ENCODE data around the gene C11orf42. TPM values are rescaled to one million over a fixed set of nuclear protein-coding genes. Genes with fewer than 3 reads are reported as not detected.
A peak's percentile ranks its signal among the peaks of the same experiment; 100 is the strongest.

C11orf42 gene
- total RNA-seq, 1 experiment from 2014 or later: not detected

DNA sequence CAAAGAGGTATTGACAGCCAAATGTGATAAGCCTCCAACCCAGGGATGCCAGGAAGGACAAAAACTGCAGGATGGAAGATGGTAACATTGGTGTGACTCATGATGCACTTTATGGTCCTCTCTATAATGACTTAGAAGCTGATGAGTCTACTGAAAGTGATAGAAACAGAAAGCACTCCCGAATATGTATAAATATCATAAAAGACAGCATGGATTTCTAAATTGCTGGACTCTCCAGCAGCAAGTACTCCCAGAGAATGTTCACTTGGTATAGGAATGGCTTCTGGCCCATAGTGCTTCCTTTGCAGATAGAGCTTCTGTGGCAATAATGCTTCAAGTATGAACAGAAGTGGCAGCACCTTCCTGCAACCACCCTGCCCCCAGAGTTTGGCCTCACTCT lies 35.1 kb upstream of the C11orf42 start, which contains the start of gene OR52B2:
Gene OR52B2, minus strand, starts transcription at position 101 of the 400 bp plus-strand sequence. Its CDS starts 0 bp downstream, at position 101.
- Histone ChIP-seq H3K9ac (ENCODE audit: extremely low read depth, insufficient read length, low read length) (no peak within 1 kb of the TSS), H3K18ac (ENCODE audit: insufficient read length, low read depth, low read length) (no peak within 1 kb of the TSS), H3K27me3 (ENCODE audit: insufficient read depth, low read length) (no peaks in the 10 kb centered on the region), H3K79me2 (ENCODE audit: insufficient read depth, low read length) (no peaks in the 10 kb centered on the region), H2BK12ac (ENCODE audit: insufficient read length, low read depth, low read length) (no peak within 1 kb of the TSS), H2BK15ac (ENCODE audit: low read depth, low read length) (no peak within 1 kb of the TSS), H3K27ac (ENCODE audit: insufficient read length, low read depth, low read length) (no peak within 1 kb of the TSS), H4K20me1 (ENCODE audit: control insufficient read depth, insufficient read depth, insufficient read length) (no peaks in the 10 kb centered on the region), H4K8ac (replicated peaks; ENCODE audit: insufficient read length, low read depth, low read length) (no peak within 1 kb of the TSS), H4K91ac (ENCODE audit: insufficient read length, low read depth, low read length) (no peak within 1 kb of the TSS), H3K14ac (ENCODE audit: insufficient read depth, low read length) (no peak within 1 kb of the TSS), H2BK20ac (ENCODE audit: low read depth, low read length, poor library complexity, severe bottlenecking) (no peak within 1 kb of the TSS), H2BK120ac (ENCODE audit: low read depth, low read length, poor library complexity, severe bottlenecking) (no peak within 1 kb of the TSS), H3K56ac (ENCODE audit: insufficient read length, low read depth, low read length) (no peak within 1 kb of the TSS), H3K79me1 (ENCODE audit: insufficient read depth, low read depth, low read length, poor library complexity, severe bottlenecking) (no peaks in the 10 kb centered on the region), H3K4ac (ENCODE audit: low read depth, low read length) (no peak within 1 kb of the TSS), H3K9me3 (ENCODE audit: control insufficient read depth, low read depth, low read length) (no peaks in the 10 kb centered on the region), H2AFZ (ENCODE audit: low read length) (no peak within 1 kb of the TSS), H4K5ac (ENCODE audit: insufficient read length, low read depth, low read length) (no peak within 1 kb of the TSS), H3K4me1 (ENCODE audit: insufficient read depth, low read length) (peaks cover 2% of the 10 kb centered on the region; the same call in 1 of the 2 replicates), H3K4me2 (ENCODE audit: insufficient read depth, insufficient read length, low read length) (no peak within 1 kb of the TSS), H3K23me2 (ENCODE audit: insufficient read length, low read depth, low read length, poor library complexity, severe bottlenecking) (no peaks in the 10 kb centered on the region), H3T11ph (ENCODE audit: low read length) (no peak within 1 kb of the TSS), H2BK5ac (ENCODE audit: insufficient read length, low read length) (no peak within 1 kb of the TSS), H3K23ac (ENCODE audit: insufficient read length, low read depth, low read length) (no peak within 1 kb of the TSS), H2AK5ac (ENCODE audit: insufficient read length, low read length) (no peak within 1 kb of the TSS)
- Mint-ChIP-seq H3K27me3 (ENCODE audit: low read depth) (peaks cover 6% of the 10 kb centered on the region), H3K4me3 (no peak within 1 kb of the TSS), H3K4me1 (peaks cover 11 to 12% of the 10 kb centered on the region in 2 experiments), H3K27ac (peak within 1 kb of the TSS in 1 of 3 experiments; percentile 68; a peak in 3 of 7 replicates), H3K36me3 (ENCODE audit: insufficient read depth in 1 of 3, low read depth in 3 of 3) (0 out of 7 replicates have a peak, but pooled peaks cover 0 to 2% (median 0%) of the 10 kb centered on the region in 3 experiments), H3K9me3 (peaks cover 4 to 5% of the 10 kb centered on the region in 2 experiments; a peak in 4 of 5 replicates)
- no peak for TF ChIP-seq CTCF (conservative IDR thresholded peaks at IDR 0.05)
- no peak for DNase-seq
- WGBS (ENCODE audit: extremely low coverage, insufficient read length, low lambda C conversion rate): no CpG with 5 or more reads among the region's 1 CpG
